H9 (cell line): ENCODE measurements around the gene EIF2D. TPM values are rescaled to one million over a fixed set of nuclear protein-coding genes. Genes with fewer than 3 reads are reported as not detected.

Experiments
- DNase-seq: peaks from one replicate; pipeline ENCODE4 v3.0.0-alpha.2; 2017
- H2AFZ ChIP-seq: one replicate; pipeline ENCODE4 v1.6.1; 2013; ENCODE audit warnings: mild to moderate bottlenecking, low read length, control low read depth, moderate library complexity
- H2AK5ac ChIP-seq: 2 replicates; pipeline ENCODE4 v1.6.1; 2013; ENCODE audit warnings: low read length, control low read depth, mixed read lengths; ENCODE audit not compliant: insufficient read length
- H2BK120ac ChIP-seq: one replicate; pipeline ENCODE4 v1.6.1; 2013; ENCODE audit warnings: low read depth, mild to moderate bottlenecking, low read length, control low read depth, inconsistent platforms; ENCODE audit not compliant: poor library complexity, severe bottlenecking
- H2BK12ac ChIP-seq: 2 replicates; pipeline ENCODE4 v1.6.1; 2013; ENCODE audit warnings: low read length, control low read depth, mixed read lengths, low read depth; ENCODE audit not compliant: insufficient read length
- H2BK15ac ChIP-seq: 2 replicates; pipeline ENCODE4 v1.6.1; 2013; ENCODE audit warnings: low read depth, low read length, control low read depth
- H2BK20ac ChIP-seq: one replicate; pipeline ENCODE4 v1.6.1; 2013; ENCODE audit warnings: low read depth, mild to moderate bottlenecking, low read length, control low read depth, inconsistent platforms; ENCODE audit not compliant: poor library complexity, severe bottlenecking
- H2BK5ac ChIP-seq: 2 replicates; pipeline ENCODE4 v1.6.1; 2013; ENCODE audit warnings: low read length, control low read depth, mixed read lengths; ENCODE audit not compliant: insufficient read length
- H3K14ac ChIP-seq: 2 replicates; pipeline ENCODE4 v1.6.1; 2013; ENCODE audit warnings: low read length, control low read depth; ENCODE audit not compliant: insufficient read depth
- H3K18ac ChIP-seq: 2 replicates; pipeline ENCODE4 v1.6.1; 2013; ENCODE audit warnings: low read depth, mild to moderate bottlenecking, mixed read lengths, low read length, control low read depth; ENCODE audit not compliant: insufficient read length
- H3K23ac ChIP-seq: 2 replicates; pipeline ENCODE4 v1.6.1; 2013; ENCODE audit warnings: low read length, control low read depth, mixed read lengths, low read depth; ENCODE audit not compliant: insufficient read length
- H3K23me2 ChIP-seq: 2 replicates; pipeline ENCODE4 v1.6.1; 2013; ENCODE audit warnings: low read depth, mild to moderate bottlenecking, mixed read lengths, low read length, control low read depth; ENCODE audit not compliant: insufficient read length, poor library complexity, severe bottlenecking
- H3K27ac ChIP-seq: 2 replicates; pipeline ENCODE4 v1.5.1; 2013; ENCODE audit warnings: low read length, control low read depth, mixed read lengths, low read depth; ENCODE audit not compliant: insufficient read length
- H3K27me3 ChIP-seq: 2 replicates; pipeline ENCODE4 v1.6.1; 2013; ENCODE audit warnings: low read length, control low read depth, inconsistent platforms; ENCODE audit not compliant: insufficient read depth
- H3K4ac ChIP-seq: 2 replicates; pipeline ENCODE4 v1.6.1; 2013; ENCODE audit warnings: low read depth, mild to moderate bottlenecking, control low read depth, inconsistent platforms, low read length, moderate library complexity
- H3K4me1 ChIP-seq: 2 replicates; pipeline ENCODE4 v1.6.1; 2013; ENCODE audit warnings: low read length, control low read depth, inconsistent platforms; ENCODE audit not compliant: insufficient read depth
- H3K4me2 ChIP-seq: 2 replicates; pipeline ENCODE4 v1.6.1; 2013; ENCODE audit warnings: low read length, control low read depth, mixed read lengths; ENCODE audit not compliant: insufficient read length, insufficient read depth
- H3K56ac ChIP-seq: 2 replicates; pipeline ENCODE4 v1.6.1; 2013; ENCODE audit warnings: low read depth, mild to moderate bottlenecking, mixed read lengths, low read length, control low read depth; ENCODE audit not compliant: insufficient read length
- H3K79me1 ChIP-seq: 2 replicates; pipeline ENCODE4 v1.6.1; 2013; ENCODE audit warnings: low read depth, mild to moderate bottlenecking, moderate library complexity, low read length, control low read depth, inconsistent platforms; ENCODE audit not compliant: insufficient read depth, poor library complexity, severe bottlenecking
- H3K79me2 ChIP-seq: 2 replicates; pipeline ENCODE4 v1.6.1; 2013; ENCODE audit warnings: low read length, control low read depth, inconsistent platforms; ENCODE audit not compliant: insufficient read depth
- H3K9ac ChIP-seq: 2 replicates; pipeline ENCODE4 v1.6.1; 2013; ENCODE audit warnings: low read length, control low read depth, mixed read lengths; ENCODE audit not compliant: insufficient read length; ENCODE audit errors: extremely low read depth
- H3K9me3 ChIP-seq: one replicate; pipeline ENCODE4 v1.6.1; 2013; ENCODE audit warnings: low read depth, low read length, inconsistent platforms; ENCODE audit not compliant: control insufficient read depth
- H3T11ph ChIP-seq: one replicate; pipeline ENCODE4 v1.6.1; 2013; ENCODE audit warnings: mild to moderate bottlenecking, low read length, control low read depth, inconsistent platforms
- H4K20me1 ChIP-seq: one replicate; pipeline ENCODE4 v1.6.1; 2013; ENCODE audit not compliant: control insufficient read depth, insufficient read length, insufficient read depth
- H4K5ac ChIP-seq: 2 replicates; pipeline ENCODE4 v1.6.1; 2013; ENCODE audit warnings: low read depth, mild to moderate bottlenecking, mixed read lengths, low read length, control low read depth; ENCODE audit not compliant: insufficient read length
- H4K8ac ChIP-seq: replicated peaks from 2 replicates; pipeline ENCODE4 v1.6.1; 2013; ENCODE audit warnings: low read length, control low read depth, mixed read lengths, low read depth; ENCODE audit not compliant: insufficient read length
- H4K91ac ChIP-seq: 2 replicates; pipeline ENCODE4 v1.6.1; 2013; ENCODE audit warnings: low read depth, mild to moderate bottlenecking, moderate library complexity, mixed read lengths, low read length, control low read depth; ENCODE audit not compliant: insufficient read length
- H3K27ac Mint-ChIP-seq, 3 experiments: 2 replicates in 2 of 3; 3 replicates in 1 of 3; pipeline ENCODE4 v1.8.0; 2020 to 2021; ENCODE audit warnings: mixed read lengths in 3 of 3, mild to moderate bottlenecking in 1 of 3, moderate library complexity in 1 of 3
- H3K27me3 Mint-ChIP-seq: 2 replicates; pipeline ENCODE4 v1.8.0; 2021; ENCODE audit warnings: low read depth, mild to moderate bottlenecking, moderate library complexity, mixed read lengths
- H3K36me3 Mint-ChIP-seq, 3 experiments: 2 replicates in 2 of 3; 3 replicates in 1 of 3; pipeline ENCODE4 v1.8.0; 2020 to 2021; ENCODE audit warnings: low read depth in 3 of 3, mixed read lengths in 3 of 3; ENCODE audit not compliant: insufficient read depth in 1 of 3
- H3K4me1 Mint-ChIP-seq, 2 experiments: 2 replicates each; pipeline ENCODE4 v1.8.0; 2020; ENCODE audit warnings: mixed read lengths in 2 of 2
- H3K4me3 Mint-ChIP-seq, 2 experiments: 2 replicates in 1 of 2; 3 replicates in 1 of 2; pipeline ENCODE4 v1.8.0; 2020 to 2021; ENCODE audit warnings: mild to moderate bottlenecking in 2 of 2, mixed read lengths in 2 of 2, moderate library complexity in 1 of 2
- H3K9me3 Mint-ChIP-seq, 2 experiments: 2 replicates in 1 of 2; 3 replicates in 1 of 2; pipeline ENCODE4 v1.8.0; 2020; ENCODE audit warnings: mild to moderate bottlenecking in 2 of 2, mixed read lengths in 2 of 2, moderate library complexity in 1 of 2
- WGBS: extraction: QIAGEN DNeasy Blood & Tissue Kit; methylation state at CpG from one replicate; pipeline ENCODE4 v1.1.7; 2013; ENCODE audit warnings: missing lambda C conversion rate, low lambda C conversion rate, mixed read lengths; ENCODE audit not compliant: insufficient read length; ENCODE audit errors: extremely low coverage; 5-methylcytosine and 5-hydroxymethylcytosine counted together
- total RNA-seq: library from RNA; stranded (reverse); gene quantifications from 2 replicates; pipeline ENCODE4 v1.2.1, GENCODE V29; 2021
- TF ChIP-seq, protein P1 (sequence below): fragments of 200-600 bp; sonication (generic); conservative IDR thresholded peaks from 3 replicates; pipeline ENCODE4 v1.8.0; 2021; ENCODE audit warnings: antibody characterized with exemption, mild to moderate bottlenecking

EIF2D gene
- total RNA-seq, 1 experiment from 2014 or later, result 35.8 TPM

DNA sequence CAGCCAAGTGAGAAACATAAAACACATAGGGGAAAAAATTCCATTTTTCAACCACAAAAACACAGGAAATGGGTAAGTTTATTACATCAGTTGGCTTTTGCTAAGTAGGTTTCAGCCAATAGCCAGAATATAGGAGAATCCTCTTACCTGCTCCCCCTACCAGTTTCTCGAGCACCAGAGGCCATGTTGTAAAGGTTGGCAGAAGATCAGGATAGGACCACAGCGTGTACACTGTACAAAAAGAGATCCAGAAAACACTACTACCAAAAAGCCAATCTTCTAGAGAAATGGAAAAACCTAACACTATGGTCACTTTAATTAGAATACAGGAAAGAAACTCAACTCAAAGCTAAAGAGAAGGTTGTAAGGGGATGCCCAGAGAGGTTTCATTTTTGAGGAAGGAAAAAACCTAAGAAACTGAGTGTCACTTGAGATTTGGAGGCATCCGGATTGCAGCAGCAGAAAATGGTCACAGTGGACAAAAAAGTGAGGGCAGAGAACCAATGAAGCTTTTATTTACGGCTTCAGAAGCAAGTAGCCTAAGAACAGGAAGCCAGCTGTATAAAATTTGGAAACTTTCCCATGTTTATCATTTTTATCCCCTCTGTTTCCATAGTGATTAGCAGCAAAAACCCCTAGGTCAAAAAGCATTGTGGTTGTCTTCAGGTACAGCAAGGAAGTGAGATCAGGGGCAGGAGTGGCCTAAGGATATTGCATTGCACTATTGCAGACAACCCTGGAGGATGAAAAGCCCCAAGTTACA, 2.9 kb downstream of the EIF2D start:
- H2BK120ac ChIP-seq, result no peak overlapping the region
- H3K14ac ChIP-seq, result no peak overlapping the region
- Mint-ChIP-seq H3K4me1 (peaks cover 9 to 12% of the 10 kb centered on the region in 2 experiments), H3K4me3 (no peak overlapping the region), H3K27ac (no peak overlapping the region), H3K27me3 (no peaks in the 10 kb centered on the region), H3K9me3 (no peaks in the 10 kb centered on the region), H3K36me3 (peaks cover 0 to 24% (median 18%) of the 10 kb centered on the region in 3 experiments)
- H4K20me1 ChIP-seq, result no peaks in the 10 kb centered on the region
- H3K4ac ChIP-seq, result no peak overlapping the region
- no peaks in the 10 kb centered on the region for H3K9me3 ChIP-seq
- H4K91ac ChIP-seq, result no peak overlapping the region
- H4K8ac ChIP-seq, result no peak overlapping the region
- no peak overlapping the region for H2BK5ac ChIP-seq
- no peak overlapping the region for H3K23ac ChIP-seq
- no peaks in the 10 kb centered on the region for H3K79me2 ChIP-seq
- H3K4me1 ChIP-seq, result no peaks in the 10 kb centered on the region
- peaks cover 7% of the 10 kb centered on the region for H3K23me2 ChIP-seq
- H3T11ph ChIP-seq, result no peak overlapping the region
- WGBS, result no CpG with 5 or more reads among the region's 4 CpGs
- H3K56ac ChIP-seq, result no peak overlapping the region
- H3K27ac ChIP-seq, result no peak overlapping the region
- H2AK5ac ChIP-seq, result no peak overlapping the region
- no peak for DNase-seq
- H3K27me3 ChIP-seq, result no peaks in the 10 kb centered on the region
- H2BK12ac ChIP-seq, result no peak overlapping the region
- H3K4me2 ChIP-seq, result no peak overlapping the region
- H2BK20ac ChIP-seq, result no peak overlapping the region
- TF ChIP-seq, protein P1, sequence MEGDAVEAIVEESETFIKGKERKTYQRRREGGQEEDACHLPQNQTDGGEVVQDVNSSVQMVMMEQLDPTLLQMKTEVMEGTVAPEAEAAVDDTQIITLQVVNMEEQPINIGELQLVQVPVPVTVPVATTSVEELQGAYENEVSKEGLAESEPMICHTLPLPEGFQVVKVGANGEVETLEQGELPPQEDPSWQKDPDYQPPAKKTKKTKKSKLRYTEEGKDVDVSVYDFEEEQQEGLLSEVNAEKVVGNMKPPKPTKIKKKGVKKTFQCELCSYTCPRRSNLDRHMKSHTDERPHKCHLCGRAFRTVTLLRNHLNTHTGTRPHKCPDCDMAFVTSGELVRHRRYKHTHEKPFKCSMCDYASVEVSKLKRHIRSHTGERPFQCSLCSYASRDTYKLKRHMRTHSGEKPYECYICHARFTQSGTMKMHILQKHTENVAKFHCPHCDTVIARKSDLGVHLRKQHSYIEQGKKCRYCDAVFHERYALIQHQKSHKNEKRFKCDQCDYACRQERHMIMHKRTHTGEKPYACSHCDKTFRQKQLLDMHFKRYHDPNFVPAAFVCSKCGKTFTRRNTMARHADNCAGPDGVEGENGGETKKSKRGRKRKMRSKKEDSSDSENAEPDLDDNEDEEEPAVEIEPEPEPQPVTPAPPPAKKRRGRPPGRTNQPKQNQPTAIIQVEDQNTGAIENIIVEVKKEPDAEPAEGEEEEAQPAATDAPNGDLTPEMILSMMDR, result no peak
- no peak overlapping the region for H2BK15ac ChIP-seq
- no peaks in the 10 kb centered on the region for H3K79me1 ChIP-seq
- H3K9ac ChIP-seq, result no peak overlapping the region
- no peak overlapping the region for H3K18ac ChIP-seq
- no peak overlapping the region for H2AFZ ChIP-seq
- no peak overlapping the region for H4K5ac ChIP-seq
